WTC11 (cell line): ENCODE data around the gene GSK3B.

Experiments
- ATF2 ChIP-seq: sonication (generic); formaldehyde crosslinking; IDR thresholded peaks from 2 replicates; pipeline ENCODE4 v1.8.1; 2022; ENCODE audit warnings: low read depth, missing genetic modification reagents, borderline replicate concordance
- CTCF ChIP-seq: fragments of 200-600 bp; IDR thresholded peaks from 2 replicates; pipeline ENCODE4 v1.8.0; 2022; ENCODE audit warnings: antibody characterized with exemption
- E2F4 ChIP-seq: sonication (generic); formaldehyde crosslinking; IDR thresholded peaks from 2 replicates; pipeline ENCODE4 v1.8.1; 2022; ENCODE audit warnings: low read depth, mild to moderate bottlenecking, moderate library complexity, missing genetic modification reagents, borderline replicate concordance
- E2F5 ChIP-seq: sonication (generic); formaldehyde crosslinking; IDR thresholded peaks from 2 replicates; pipeline ENCODE4 v1.8.1; 2022; ENCODE audit warnings: mild to moderate bottlenecking, moderate library complexity, missing genetic modification reagents
- ETV6 ChIP-seq: sonication (generic); formaldehyde crosslinking; IDR thresholded peaks from 2 replicates; pipeline ENCODE4 v1.8.1; 2022; ENCODE audit warnings: mild to moderate bottlenecking, missing genetic modification reagents
- PREB ChIP-seq: sonication (generic); formaldehyde crosslinking; IDR thresholded peaks from 2 replicates; pipeline ENCODE4 v1.8.1; 2022; ENCODE audit warnings: mild to moderate bottlenecking, missing genetic modification reagents, moderate library complexity, borderline replicate concordance
- SOX15 ChIP-seq: fragments of 250-450 bp; sonication (Bioruptor Pico); IDR thresholded peaks from 2 replicates; pipeline ENCODE4 v1.9.0; 2021; ENCODE audit warnings: mild to moderate bottlenecking
- SP1 ChIP-seq: sonication (generic); formaldehyde crosslinking; conservative IDR thresholded peaks from 2 replicates; pipeline ENCODE4 v1.8.1; 2022; ENCODE audit warnings: missing genetic modification reagents
- USF2 ChIP-seq: sonication (generic); formaldehyde crosslinking; IDR thresholded peaks from 2 replicates; pipeline ENCODE4 v1.8.1; 2023; ENCODE audit warnings: mild to moderate bottlenecking, missing genetic modification reagents, moderate library complexity

GRCh38 chr3:120047686-120048085 is 46.6 kb downstream of the GSK3B start:
- no peak for TF ChIP-seq PREB
- TF ChIP-seq SP1 (CRISPR knock-in tag), result no peak
- no peak for TF ChIP-seq ETV6 (CRISPR knock-in tag)
- no peak for TF ChIP-seq ATF2 (CRISPR knock-in tag)
- TF ChIP-seq E2F5 (CRISPR knock-in tag), result no peak
- TF ChIP-seq USF2 (CRISPR knock-in tag), result no peak
- no peak for TF ChIP-seq CTCF
- TF ChIP-seq SOX15 (CRISPR knock-in tag), result no peak
- no peak for TF ChIP-seq E2F4 (CRISPR knock-in tag)
